Esophagus squamous epithelium (tissue), 4 donors: ENCODE results near the gene CRB3.

ENCODE experiments used
- CTCF ChIP-seq, 6 experiments: fragments of 450-650 bp in 4 of 6; fragments of 200-600 bp in 2 of 6; sonication (generic) in 2 of 6; IDR thresholded peaks; one replicate each; pipeline ENCODE4 v1.5.1; 2016 to 2019; ENCODE audit warnings: antibody characterized with exemption in 6 of 6, mild to moderate bottlenecking in 4 of 6, moderate library complexity in 4 of 6
- POLR2A ChIP-seq, 4 donors: fragments of 450-650 bp; IDR thresholded peaks; one replicate each; pipeline ENCODE4 v1.6.1; 2017; ENCODE audit warnings: antibody characterized with exemption in 4 of 4, mild to moderate bottlenecking in 4 of 4, moderate library complexity in 3 of 4

DNA sequence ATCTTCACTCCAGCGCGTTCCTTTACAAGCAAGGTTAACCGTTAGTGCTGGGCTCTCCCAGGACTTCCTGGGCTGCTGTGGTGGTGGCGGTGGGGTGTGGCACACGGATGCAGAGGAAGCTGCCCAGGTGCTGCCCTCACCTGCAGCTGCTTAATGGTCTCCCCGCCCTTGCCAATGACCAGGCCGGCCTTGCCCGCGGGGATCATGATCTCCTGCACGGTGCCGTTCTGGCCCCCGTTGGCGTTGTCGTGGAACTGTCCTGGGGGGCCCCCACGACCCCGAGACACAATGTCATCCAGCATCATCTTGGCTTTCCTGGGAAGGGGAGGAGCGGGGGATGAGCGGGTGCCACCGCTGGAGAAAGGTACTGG lies 45.5 kb upstream of the CRB3 start:
- TF ChIP-seq CTCF (IDR thresholded peaks at IDR 0.05) (no peak), POLR2A (IDR thresholded peaks at IDR 0.05) (no peak)
